HG03064 (cell line): ENCODE data around the gene P2RX1.

Source experiments
- ATAC-seq: cut with Tn5 transposase; IDR thresholded peaks from one replicate; pipeline ENCODE4 v1.9.1; 2021; ENCODE audit warnings: low read depth; ENCODE audit not compliant: unreplicated experiment

Gene P2RX1

DNA sequence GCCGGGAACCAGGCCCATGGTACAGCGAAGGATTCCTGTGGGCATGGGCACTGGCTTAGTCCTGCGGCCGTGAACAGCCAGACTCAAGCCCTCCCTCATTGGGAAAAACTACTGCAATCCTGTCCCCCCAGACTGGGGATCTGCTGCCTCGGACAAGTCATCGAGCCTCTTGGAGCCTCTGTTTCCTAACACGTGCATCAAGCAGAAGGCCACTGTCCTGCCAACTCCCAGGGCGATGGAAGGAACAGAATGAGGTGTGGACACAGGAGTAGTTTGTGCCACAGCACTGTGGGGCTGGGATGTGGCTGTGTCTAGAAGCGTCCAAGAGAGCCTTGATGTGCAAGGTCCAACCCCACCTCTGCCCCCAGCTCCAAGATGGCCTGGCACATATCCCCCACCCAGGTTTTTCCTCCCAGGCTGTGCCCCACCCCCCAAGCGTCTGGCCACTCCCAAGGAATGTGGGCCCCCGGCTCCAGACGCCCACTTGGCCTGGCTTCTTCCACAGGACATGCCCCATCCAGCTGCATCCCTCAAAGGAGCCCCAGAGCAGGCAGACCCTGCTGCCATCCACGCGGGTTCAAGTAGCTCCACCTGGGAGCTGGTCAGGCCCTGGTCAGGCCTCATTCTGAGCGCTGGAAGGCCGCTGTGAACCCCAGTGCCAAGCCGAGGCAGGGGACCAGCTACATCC, 26.8 kb downstream of the P2RX1 start:
- no peak for ATAC-seq

GRCh38 chr17:3888343-3889171, 27.7 kb downstream of the P2RX1 start:
- ATAC-seq = no peak

DNA sequence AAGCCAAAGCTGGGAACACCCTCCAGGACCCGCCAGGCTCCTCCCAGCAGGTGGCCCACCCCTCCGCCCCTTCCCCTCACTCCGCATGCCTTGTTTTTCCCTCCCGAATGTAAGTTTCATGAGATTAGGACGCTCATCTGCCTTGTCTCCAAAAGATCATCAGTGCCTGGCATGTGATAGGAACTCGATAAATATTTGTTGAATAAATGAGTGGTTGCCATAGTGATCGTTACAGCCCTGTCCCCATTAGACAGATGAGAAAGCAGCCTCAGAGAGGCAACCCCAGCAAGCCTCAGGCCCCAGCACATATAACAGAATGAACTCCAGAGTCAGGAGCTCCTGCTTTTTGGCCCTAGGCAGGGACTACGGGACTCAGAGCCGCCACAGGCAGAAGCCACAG, 28.5 kb downstream of the P2RX1 start:
- no peak for ATAC-seq

DNA sequence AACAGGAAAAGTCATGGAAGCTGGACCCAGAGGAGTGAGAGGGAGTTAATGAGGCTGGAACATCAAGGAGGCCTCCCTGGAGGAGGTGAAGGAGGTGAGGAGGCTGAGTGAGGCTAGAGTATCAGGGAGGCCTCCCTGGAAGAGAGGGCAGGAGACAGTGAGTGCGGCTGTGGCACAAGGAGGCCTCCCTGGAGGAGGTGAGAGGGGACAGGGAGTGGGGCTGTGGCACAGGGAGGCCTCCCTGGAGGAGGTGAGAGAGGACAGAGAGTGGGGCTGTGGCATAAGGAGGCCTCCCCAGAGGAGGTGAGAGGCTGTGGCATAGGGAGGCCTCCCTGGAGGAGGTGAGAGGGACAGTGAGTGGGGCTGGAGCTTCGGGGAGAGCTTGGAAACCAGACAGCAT, 28.9 kb downstream of the P2RX1 start:
- no peak for ATAC-seq

DNA sequence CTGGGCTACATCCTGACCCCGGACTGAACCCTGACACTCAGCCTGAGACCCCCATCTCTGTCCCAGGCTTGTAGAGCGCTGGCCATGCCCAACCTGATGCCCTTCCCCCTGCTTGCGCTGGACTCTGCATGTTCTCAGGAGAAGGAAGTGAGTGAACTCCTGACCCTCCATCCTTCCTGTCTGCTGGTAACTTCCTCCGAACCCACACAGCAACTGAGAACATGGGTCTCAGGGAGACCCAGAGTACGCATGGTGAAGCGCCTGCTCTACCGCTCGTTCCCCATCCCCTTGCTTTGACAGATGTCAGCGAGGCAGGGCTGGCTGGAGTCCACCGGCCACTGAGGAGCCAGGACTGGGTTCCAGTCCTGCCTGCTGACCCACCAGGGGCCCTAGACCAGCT, 29.5 kb downstream of the P2RX1 start:
- ATAC-seq = no peak

GRCh38 chr17:3885970-3886369, 30.3 kb downstream of the P2RX1 start:
- no peak for ATAC-seq

- ATAC-seq = no peak
Observed at GRCh38 chr17:3885271-3885670, 31.0 kb downstream of the P2RX1 start.

GRCh38 chr17:3884188-3884587, 32.1 kb downstream of the P2RX1 start:
- ATAC-seq = no peak

DNA sequence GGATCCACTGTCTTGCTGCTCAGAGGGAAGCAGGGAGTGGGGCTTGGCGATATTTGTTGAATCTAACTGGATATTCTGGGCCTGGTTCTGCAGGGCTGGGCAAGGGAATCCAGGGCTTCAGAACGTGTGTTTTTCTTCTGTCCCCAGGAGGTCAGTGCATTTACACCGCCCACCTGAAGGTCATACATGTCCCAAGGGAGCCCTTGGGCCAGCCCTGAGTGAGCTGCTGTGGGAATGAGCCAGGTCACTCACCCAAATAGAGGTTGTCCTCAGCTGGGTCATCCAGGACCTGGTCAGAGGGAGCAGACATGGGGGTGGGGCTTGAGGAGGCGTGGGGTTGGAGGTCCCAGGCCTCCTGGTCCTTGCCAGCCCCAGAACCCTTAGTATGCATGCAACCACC, 34.0 kb downstream of the P2RX1 start:
- no peak for ATAC-seq

GRCh38 chr17:3880983-3881382, 35.3 kb downstream of the P2RX1 start:
- no peak for ATAC-seq

DNA sequence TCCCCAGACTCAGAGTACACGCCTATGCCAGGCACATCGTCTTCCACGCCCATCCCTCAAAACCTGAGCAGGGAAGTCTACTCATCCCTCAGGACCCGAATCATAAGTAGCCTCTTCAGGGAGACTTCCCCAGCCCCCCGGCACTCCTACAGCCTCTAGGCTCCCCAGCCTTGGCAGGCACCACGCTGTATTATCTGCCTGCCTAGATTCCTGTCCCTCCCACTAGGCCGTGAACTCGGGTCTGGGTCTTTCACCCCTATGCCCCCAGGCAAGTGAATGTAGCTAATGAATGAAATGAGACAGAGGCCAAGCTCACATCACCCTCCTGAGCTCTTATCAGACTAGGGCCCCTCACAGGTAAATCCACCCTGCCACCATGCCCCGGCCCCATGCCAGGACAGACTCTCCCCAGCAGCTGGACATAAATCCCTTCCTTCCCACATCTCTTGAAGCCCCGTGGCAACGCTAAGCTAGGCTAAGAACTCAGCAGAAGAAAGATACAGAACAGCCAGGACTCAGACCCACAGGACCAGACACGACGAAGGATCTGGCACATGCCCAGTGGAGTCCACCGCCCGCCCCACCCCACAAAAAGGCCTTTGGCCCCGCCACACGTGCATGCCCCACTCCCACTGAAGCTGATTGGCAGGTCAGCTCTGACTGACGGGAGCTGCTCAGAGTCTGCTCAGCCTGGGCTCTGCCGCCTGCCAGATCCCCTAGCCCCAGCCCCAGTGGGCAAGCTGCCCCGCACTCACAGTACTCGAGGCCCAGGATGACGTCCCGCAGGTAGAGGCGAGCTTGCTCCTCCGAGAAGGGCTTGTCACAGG, 36.5 kb downstream of the P2RX1 start:
- ATAC-seq = no peak

GRCh38 chr17:3879186-3879585, 37.1 kb downstream of the P2RX1 start:
- ATAC-seq = no peak

DNA sequence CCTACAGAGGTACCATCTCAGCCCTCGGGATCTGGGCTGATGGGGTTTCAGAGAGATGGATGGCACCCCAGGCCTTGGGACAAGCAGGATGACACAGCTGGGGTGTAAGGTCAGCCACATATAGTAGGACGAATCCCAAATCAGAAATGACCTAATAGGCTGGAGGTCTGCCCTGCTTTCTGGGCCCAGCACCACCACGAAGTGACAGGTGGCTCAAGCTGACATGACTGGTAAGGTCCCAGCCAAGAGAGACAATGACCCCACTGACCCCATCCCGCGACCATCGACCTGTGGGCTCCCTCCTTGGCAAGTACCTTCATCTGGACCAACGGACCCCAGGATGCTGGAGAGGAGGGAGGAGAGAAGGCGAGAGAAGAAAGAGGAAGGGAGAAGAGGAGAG, 39.0 kb downstream of the P2RX1 start:
- ATAC-seq = no peak

DNA sequence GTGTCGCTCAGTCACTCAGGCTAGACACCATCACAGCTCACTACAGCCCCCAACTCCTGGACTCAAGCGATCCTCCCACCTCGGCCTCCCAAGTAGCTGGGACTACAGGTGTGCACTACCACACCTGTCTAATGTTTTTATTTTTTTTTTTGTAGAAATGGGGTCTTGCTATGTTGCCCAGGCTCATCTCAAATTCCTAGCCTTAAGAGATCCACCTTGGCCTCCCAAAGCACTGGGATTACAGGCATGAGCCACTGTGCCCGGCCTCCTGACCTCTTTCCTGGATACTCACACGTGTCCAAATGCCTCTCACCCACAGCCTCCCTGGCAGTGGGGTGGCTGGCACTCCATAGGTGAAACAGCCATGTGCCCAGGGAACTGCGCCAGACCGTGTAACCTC, 40.9 kb downstream of the P2RX1 start:
- no peak for ATAC-seq

GRCh38 chr17:3873862-3874261, 42.4 kb downstream of the P2RX1 start:
- ATAC-seq = no peak

DNA sequence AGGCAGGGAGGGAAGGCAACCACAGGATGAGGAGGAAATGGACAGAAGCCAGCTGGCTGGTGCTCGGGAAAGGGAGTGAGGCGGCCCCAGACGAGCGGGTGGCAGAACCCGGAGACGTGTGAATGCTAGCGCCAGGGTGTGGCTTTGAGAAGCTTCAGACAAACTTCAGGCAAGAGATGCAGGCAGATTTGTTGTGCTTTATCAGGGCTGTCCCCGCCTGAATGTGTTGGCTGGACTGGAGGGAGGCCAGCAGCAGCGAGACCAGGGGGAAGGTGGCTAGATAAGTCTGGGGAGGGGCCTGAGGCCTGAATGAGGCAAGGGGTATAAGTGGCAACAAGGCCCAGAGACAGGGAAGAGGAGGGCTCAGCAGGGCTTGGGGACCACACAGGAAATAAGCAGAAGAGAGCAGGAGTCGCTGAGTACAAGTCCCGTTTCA, 45.4 kb downstream of the P2RX1 start:
- no peak for ATAC-seq

GRCh38 chr17:3867606-3868005, 48.7 kb downstream of the P2RX1 start:
- ATAC-seq = no peak

DNA sequence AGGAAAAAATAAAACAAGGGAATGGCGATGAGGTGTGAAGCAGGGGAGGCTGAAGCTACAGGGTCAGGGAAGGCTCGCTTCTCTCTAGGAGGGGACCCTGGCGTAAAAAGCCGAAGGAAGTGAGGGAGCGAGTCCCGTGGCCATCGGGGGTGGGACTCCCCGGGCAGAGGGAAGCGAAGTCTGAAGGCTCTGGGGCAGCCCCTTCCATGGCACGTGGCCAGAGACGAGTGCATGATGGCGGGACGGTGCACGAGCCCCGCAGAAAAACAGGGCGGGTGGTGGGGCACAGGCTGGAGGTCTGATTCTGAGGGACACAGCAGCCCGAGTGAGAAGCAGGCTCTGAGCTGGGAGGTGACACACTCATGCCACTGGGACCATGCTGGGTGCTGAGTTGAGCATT, 49.2 kb downstream of the P2RX1 start:
- ATAC-seq = no peak

- ATAC-seq = no peak
Observed at GRCh38 chr17:3866276-3866675, 50.0 kb downstream of the P2RX1 start.

- ATAC-seq = no peak
Observed at GRCh38 chr17:3865176-3865575, 51.1 kb downstream of the P2RX1 start.

DNA sequence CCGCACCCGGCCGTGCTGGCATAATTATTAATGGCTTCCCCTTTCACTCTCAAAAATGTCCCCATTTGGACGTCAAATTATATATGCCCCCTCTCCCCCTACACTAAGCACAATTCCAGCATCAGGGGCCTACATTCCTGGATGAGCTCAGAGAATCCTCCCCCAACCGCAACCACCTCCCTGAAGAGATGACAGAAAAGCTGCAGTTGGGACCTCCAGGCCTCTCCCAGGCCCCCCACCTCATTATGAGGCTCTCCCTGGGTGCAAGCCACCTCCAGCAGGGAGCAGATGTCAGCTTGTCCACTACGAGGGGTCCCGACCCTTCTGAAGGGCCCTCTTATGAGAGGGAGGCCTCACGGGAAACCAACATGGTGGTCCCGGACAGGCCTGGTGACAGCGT, 51.7 kb downstream of the P2RX1 start:
- no peak for ATAC-seq
